Measurements from ENCODE around the gene GPR83.

DNA sequence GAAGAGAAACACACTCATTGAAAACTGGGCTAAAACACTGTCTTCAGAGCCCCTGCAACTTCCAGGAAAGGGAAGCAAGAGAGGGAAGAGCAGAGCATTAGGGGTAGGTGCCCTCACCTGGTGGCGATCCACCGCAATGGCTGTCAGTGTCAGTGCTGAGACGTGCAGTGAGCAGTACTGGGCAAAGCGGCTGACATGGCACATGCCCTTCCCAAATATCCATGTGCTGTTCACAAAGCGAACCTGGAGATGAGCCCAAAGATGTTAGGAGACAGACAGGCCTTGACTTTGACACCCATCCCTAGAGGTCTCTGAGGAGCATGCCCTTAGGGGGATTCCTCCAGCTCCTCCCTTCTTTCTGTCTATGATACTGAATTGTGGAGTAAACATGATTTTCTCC is 4.9 kb downstream of the GPR83 start:
- TF ChIP-seq, protein P1, sequence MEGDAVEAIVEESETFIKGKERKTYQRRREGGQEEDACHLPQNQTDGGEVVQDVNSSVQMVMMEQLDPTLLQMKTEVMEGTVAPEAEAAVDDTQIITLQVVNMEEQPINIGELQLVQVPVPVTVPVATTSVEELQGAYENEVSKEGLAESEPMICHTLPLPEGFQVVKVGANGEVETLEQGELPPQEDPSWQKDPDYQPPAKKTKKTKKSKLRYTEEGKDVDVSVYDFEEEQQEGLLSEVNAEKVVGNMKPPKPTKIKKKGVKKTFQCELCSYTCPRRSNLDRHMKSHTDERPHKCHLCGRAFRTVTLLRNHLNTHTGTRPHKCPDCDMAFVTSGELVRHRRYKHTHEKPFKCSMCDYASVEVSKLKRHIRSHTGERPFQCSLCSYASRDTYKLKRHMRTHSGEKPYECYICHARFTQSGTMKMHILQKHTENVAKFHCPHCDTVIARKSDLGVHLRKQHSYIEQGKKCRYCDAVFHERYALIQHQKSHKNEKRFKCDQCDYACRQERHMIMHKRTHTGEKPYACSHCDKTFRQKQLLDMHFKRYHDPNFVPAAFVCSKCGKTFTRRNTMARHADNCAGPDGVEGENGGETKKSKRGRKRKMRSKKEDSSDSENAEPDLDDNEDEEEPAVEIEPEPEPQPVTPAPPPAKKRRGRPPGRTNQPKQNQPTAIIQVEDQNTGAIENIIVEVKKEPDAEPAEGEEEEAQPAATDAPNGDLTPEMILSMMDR (IDR thresholded peaks at IDR 0.05; ENCODE audit: low read depth, low read length): no peak
- TF ChIP-seq EZH2phosphoT487 (IDR thresholded peaks at IDR 0.05; ENCODE audit: low read depth): no peak

Measured in OCI-LY3 (cell line).